Activated naive CD8-positive, alpha-beta T cell treated with anti-CD3 and anti-CD28 coated beads for 36 hours (primary cell): ENCODE measurements around the gene ZRANB3. TPM values are rescaled to one million over a fixed set of nuclear protein-coding genes. Genes with fewer than 3 reads are reported as not detected.

ENCODE experiments used
- DNase-seq: peaks from one replicate; pipeline ENCODE4 v3.0.0; 2021
- H3K27ac Mint-ChIP-seq: one replicate; pipeline ENCODE4 v1.8.0; 2022; ENCODE audit warnings: mild to moderate bottlenecking, moderate library complexity, mixed read lengths
- H3K27me3 Mint-ChIP-seq: one replicate; pipeline ENCODE4 v1.8.0; 2022; ENCODE audit warnings: mild to moderate bottlenecking, mixed read lengths
- H3K36me3 Mint-ChIP-seq: one replicate; pipeline ENCODE4 v1.8.0; 2021; ENCODE audit warnings: mild to moderate bottlenecking, mixed read lengths
- H3K4me1 Mint-ChIP-seq: one replicate; pipeline ENCODE4 v1.8.0; 2021; ENCODE audit warnings: mixed read lengths
- H3K4me3 Mint-ChIP-seq: one replicate; pipeline ENCODE4 v1.8.0; 2022; ENCODE audit warnings: mild to moderate bottlenecking, moderate library complexity, mixed read lengths
- H3K9me3 Mint-ChIP-seq: one replicate; pipeline ENCODE4 v1.8.0; 2022; ENCODE audit warnings: mixed read lengths
- total RNA-seq, 2 experiments: library from RNA; stranded (reverse); gene quantifications; one replicate each; pipeline ENCODE4 v1.2.3, GENCODE V29; 2021

ZRANB3 gene
- total RNA-seq, 2 experiments from 2014 or later, result 15.0 to 18.1 TPM

DNA sequence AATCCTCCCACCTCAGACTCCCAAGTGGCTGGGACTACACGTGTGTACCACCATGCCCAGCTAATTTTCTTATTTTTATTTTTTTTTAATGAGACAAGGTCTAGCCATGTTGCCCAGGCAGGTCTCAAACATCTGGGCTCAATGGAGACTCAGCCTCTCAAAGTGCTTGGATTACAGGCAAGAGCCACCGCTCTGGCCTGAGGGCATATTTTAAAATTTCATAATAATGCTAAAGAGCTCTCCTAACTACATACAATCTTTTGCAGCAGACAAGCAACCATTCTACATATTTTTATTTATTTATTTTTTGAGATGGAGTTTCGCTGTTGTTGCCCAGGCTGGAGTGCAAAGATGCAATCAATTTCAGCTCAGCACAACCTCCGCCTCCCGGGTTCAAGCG, 271.9 kb downstream of the ZRANB3 start:
- peaks cover 2% of the 10 kb centered on the region for H3K9me3 Mint-ChIP-seq
- no peak for DNase-seq
- no peak overlapping the region for H3K4me3 Mint-ChIP-seq
- H3K4me1 Mint-ChIP-seq, result no peaks in the 10 kb centered on the region
- H3K36me3 Mint-ChIP-seq, result peaks cover 13% of the 10 kb centered on the region
- no peak overlapping the region for H3K27ac Mint-ChIP-seq
- H3K27me3 Mint-ChIP-seq, result no peaks in the 10 kb centered on the region

DNA sequence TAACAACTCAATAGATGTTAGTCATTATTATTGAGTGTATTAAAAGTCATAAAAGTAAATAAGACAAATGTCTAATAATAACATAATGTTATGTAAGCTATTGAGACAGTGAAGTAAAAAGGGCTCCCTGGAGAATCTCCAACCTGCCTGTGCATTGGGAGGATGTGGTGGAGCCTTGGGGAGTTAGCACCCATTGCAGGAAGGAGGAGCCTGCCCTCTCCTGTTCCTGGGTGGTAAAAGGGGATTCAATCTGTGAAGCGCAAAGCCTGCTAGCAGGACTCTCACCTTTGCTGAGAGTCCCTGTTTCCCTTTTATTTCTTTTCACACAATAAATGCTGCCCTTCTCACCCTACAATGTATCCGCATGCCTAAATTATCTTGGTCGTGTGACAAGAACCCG, 272.8 kb downstream of the ZRANB3 start:
- no peak overlapping the region for H3K27ac Mint-ChIP-seq
- DNase-seq, result no peak
- H3K4me3 Mint-ChIP-seq, result no peak overlapping the region
- H3K9me3 Mint-ChIP-seq, result peaks cover 2% of the 10 kb centered on the region
- H3K36me3 Mint-ChIP-seq, result peaks cover 13% of the 10 kb centered on the region
- no peaks in the 10 kb centered on the region for H3K27me3 Mint-ChIP-seq
- no peaks in the 10 kb centered on the region for H3K4me1 Mint-ChIP-seq

DNA sequence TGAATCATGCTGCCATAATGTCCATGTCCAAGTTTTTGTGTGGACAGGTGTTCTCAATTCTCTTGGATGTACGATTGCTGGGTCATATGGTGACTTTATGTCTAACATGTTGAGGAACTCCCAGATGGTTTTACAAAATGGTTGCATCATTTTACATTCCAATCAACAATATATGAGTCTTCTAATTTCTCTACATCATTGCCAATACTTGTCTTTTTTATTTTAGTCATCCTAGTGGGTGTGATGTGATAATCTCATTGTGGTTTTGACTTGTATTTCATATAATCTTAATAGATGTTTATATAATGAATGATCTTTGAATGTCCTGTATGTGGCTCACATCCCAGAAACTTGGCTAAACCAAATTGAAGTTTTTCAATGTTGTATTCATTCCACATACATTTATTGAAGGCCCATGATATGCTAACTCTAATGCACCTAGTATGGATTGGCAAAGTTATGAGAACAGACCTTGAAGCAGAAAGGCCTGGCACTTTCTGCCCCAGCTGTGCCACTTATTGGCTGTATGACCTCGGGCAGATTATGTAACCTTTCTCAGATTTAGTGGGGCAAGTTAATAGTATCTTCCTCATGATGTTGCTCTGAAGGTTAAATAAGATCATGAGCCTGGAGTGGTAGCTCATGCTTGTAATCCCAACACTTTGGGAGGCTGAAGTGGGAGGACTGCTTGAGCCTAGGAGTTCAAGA, 273.5 kb downstream of the ZRANB3 start:
- peaks cover 2% of the 10 kb centered on the region for H3K9me3 Mint-ChIP-seq
- no peak overlapping the region for H3K27ac Mint-ChIP-seq
- H3K4me3 Mint-ChIP-seq, result no peak overlapping the region
- peaks cover 13% of the 10 kb centered on the region for H3K36me3 Mint-ChIP-seq
- no peaks in the 10 kb centered on the region for H3K27me3 Mint-ChIP-seq
- no peak for DNase-seq
- H3K4me1 Mint-ChIP-seq, result no peaks in the 10 kb centered on the region

DNA sequence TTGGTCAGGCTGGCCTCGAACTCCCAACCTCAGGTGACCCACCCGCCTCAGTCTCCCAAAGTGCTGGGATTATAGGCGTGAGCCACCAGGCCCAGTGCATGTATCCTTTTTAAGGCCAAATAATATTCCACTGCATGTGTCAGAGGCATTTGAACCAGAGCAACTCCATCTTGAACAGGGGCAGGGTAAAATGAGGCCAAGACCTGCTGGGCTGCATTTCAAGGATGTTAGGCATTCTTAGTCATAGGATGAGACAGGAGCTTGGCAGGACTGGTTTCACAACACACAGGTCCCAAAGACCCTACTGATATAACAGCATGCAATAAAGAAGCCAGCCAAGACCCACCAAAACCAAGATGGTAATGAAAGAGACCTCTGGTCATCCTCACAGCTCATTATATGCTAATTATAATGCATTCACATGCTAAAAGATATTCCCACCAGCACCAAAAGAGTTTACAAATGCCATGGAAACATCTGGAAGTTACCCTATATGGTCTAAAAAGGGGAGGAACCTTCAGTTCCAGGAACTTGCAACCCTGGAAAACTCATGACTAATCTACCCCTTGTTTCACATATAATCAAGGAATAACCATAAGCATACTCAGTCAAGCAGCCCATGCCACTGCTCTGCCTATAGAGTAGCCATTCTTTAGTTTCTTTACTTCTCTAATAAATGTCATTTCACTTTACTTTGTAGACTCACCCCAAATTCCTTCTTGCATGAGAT, 274.3 kb downstream of the ZRANB3 start:
- H3K9me3 Mint-ChIP-seq, result peaks cover 2% of the 10 kb centered on the region
- no peaks in the 10 kb centered on the region for H3K27me3 Mint-ChIP-seq
- no peak overlapping the region for H3K4me3 Mint-ChIP-seq
- DNase-seq, result no peak
- H3K27ac Mint-ChIP-seq, result no peak overlapping the region
- no peaks in the 10 kb centered on the region for H3K4me1 Mint-ChIP-seq
- peaks cover 17% of the 10 kb centered on the region for H3K36me3 Mint-ChIP-seq

DNA sequence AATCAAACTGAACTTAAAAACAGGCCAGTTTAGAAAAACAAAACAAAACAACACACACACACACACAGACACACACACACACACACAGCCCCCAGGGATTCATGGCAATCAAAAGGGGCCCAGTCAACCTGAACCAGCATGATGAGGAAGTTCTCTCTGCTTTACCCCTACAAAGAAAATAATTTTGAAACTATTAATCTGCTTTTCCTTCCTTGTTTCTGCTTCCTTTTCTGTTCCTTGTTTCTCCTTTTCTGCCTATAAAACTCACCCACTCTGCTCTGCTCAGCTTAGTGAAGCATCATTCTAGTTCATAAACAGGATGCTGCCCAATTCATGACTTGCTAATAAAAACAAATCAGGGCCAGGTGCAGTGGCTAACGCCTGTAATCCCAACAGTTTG, 275.8 kb downstream of the ZRANB3 start:
- Mint-ChIP-seq H3K9me3 (peaks cover 8% of the 10 kb centered on the region), H3K4me1 (no peaks in the 10 kb centered on the region), H3K27me3 (no peaks in the 10 kb centered on the region), H3K4me3 (no peak overlapping the region), H3K36me3 (peaks cover 31% of the 10 kb centered on the region), H3K27ac (no peak overlapping the region)
- DNase-seq, result no peak

DNA sequence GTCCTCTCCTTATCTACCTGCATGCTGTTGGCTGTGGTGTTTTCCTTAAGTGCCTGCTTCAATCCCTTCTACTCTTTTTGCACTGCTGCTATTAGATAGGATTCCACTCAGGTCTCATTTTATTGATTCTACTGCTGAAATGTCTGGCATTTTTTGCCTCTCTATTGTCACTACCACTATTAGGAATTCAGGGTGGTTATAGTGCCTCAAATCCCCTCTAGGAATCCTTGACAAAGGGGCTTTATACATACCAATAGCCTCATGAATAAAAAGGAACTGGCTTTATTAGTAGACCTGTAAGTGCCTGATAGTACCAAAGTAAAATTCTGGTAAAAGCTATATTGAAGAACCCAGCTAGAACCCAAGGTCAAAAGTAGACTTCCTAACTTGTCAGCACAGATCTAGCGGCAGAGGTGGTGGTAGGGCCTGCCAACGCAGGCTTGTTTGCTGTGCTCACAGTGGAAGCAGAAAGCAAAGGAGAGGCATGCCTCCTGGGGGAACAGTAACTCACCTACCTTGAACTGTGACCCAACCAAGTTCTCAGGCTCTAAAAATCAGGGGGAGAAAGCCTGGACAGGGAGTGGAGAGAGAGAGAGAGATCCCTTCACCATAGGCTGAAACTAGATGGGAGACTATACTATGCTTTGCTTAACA, 278.1 kb downstream of the ZRANB3 start:
- Mint-ChIP-seq H3K9me3 (peaks cover 17% of the 10 kb centered on the region), H3K4me3 (no peak overlapping the region), H3K36me3 (peaks cover 43% of the 10 kb centered on the region)

DNA sequence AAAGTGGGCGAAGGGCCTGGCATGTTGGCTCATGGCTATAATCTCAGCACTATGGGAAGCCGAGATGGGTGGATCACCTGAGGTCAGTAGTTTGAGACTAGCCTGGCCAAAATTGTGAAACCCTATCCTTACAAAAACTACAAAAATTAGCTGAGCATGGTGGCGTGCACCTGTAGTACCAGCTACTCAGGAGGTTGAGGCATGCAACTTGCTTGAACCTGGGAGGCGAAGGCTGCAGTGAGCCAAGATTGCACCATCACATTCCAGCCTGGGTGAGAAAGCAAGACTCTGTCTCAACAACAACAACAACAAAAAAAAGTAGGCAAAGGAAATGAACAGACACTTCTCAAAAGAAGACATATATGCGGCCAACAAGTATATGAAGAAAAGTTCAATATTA, 282.4 kb downstream of the ZRANB3 start:
- H3K27ac Mint-ChIP-seq, result no peak overlapping the region
- peaks cover 36% of the 10 kb centered on the region for H3K36me3 Mint-ChIP-seq
- peaks cover 15% of the 10 kb centered on the region for H3K9me3 Mint-ChIP-seq
- no peaks in the 10 kb centered on the region for H3K27me3 Mint-ChIP-seq
- H3K4me3 Mint-ChIP-seq, result no peak overlapping the region
- peaks cover 16% of the 10 kb centered on the region for H3K4me1 Mint-ChIP-seq
- no peak for DNase-seq

More for the DNA sequence above, 278.1 kb downstream of the ZRANB3 start:
- H3K27me3 Mint-ChIP-seq, result no peaks in the 10 kb centered on the region
- DNase-seq, result no peak
- H3K4me1 Mint-ChIP-seq, result peaks cover 3% of the 10 kb centered on the region
- no peak overlapping the region for H3K27ac Mint-ChIP-seq

DNA sequence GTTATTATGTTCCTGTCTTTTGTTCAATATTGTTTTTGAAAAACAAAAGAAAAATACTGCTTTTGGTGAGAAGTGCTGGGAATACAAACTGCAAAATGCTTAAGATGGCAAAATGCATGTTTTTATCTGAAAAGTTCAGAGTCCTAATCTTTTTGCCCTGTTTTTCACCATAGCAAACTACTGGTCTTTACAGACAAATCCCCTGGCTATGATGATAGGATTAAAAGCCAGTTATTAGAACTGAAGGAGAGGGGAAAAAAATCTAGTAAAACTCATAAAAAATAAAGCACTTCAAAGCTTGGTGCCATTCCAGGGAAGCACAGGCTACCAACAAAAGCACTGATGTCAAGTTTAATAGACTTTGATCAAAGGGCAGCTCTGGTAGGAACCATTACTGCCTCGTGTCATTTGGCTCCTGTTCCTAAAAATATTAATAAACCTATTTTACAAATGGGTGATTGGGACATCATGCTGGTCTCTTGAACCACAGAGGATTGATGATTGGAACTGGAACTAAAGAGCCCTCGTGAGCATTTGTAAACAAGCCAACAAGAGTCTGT, 284.2 kb downstream of the ZRANB3 start:
- H3K4me3 Mint-ChIP-seq, result no peak overlapping the region
- H3K27me3 Mint-ChIP-seq, result no peaks in the 10 kb centered on the region
- DNase-seq, result no peak
- H3K4me1 Mint-ChIP-seq, result peaks cover 16% of the 10 kb centered on the region
- peaks cover 33% of the 10 kb centered on the region for H3K36me3 Mint-ChIP-seq
- peaks cover 15% of the 10 kb centered on the region for H3K9me3 Mint-ChIP-seq
- peak overlapping the region; percentile 52 for H3K27ac Mint-ChIP-seq

DNA sequence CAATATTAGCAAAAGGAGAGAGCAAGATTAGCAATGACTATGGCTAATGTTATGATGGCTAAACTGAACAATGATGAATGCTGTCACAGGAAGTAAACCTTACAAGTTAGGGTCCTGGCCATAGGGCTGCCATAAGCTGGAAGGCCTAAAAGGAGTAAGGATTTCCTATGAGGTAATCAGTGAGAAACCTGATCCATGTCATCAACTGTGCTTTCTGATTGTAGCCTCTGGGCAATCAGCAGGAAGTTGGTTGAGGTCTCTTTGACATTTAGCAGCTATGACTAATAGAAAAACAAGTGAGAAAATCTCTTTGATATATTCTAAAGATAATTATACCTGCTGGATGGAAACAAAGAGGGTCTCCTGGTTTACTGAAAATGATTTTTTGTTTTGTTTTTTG, 285.9 kb downstream of the ZRANB3 start:
- Mint-ChIP-seq H3K27me3 (no peaks in the 10 kb centered on the region), H3K27ac (peak overlapping the region; percentile 95), H3K4me3 (no peak overlapping the region), H3K36me3 (peaks cover 17% of the 10 kb centered on the region), H3K4me1 (peaks cover 16% of the 10 kb centered on the region), H3K9me3 (peaks cover 7% of the 10 kb centered on the region)
- DNase-seq, result peak; percentile 25

DNA sequence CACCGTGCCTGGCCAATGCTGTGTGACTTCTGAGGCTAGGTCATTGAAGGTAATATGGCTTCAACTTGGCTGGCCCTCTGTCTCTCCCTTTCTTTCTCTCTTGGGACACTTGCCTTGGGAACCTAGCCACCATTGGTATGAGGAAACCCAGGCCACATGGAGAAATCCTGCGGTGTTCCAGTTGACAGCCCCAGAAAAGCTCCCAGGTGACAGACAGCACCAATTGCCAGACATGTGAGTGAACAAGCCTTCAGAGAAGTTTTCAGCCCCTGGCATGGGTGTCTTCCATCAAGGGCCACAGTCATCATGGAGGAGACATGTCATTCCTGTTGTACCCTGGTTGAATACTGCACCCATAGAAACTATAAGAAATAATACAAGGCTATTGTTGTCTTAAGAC, 292.4 kb downstream of the ZRANB3 start:
- H3K27ac Mint-ChIP-seq, result no peak overlapping the region
- H3K4me3 Mint-ChIP-seq, result no peak overlapping the region
- H3K27me3 Mint-ChIP-seq, result no peaks in the 10 kb centered on the region
- H3K36me3 Mint-ChIP-seq, result peaks cover 16% of the 10 kb centered on the region
- DNase-seq, result no peak
- H3K9me3 Mint-ChIP-seq, result peaks cover 10% of the 10 kb centered on the region
- no peaks in the 10 kb centered on the region for H3K4me1 Mint-ChIP-seq

DNA sequence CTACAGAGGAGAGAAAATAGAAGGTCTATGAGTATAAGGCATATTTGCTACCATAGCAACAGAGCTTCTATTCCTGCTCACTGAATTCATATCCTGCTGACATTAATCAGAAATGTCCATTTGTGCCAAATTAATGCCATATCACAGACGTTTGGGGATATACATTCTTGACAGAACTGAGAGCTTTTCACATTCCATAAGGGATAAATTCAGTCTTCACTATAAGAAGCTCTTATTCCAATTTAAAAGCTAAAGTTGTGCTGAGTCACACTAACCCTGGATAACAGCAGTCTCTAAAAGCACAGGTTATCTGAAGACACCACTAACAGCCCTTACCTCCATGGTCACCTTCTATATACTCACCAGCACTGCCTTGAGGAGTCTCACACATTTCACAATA, 300.9 kb downstream of the ZRANB3 start:
- no peak overlapping the region for H3K4me3 Mint-ChIP-seq
- H3K9me3 Mint-ChIP-seq, result peaks cover 10% of the 10 kb centered on the region
- H3K36me3 Mint-ChIP-seq, result peaks cover 30% of the 10 kb centered on the region
- H3K27ac Mint-ChIP-seq, result no peak overlapping the region
- no peaks in the 10 kb centered on the region for H3K4me1 Mint-ChIP-seq
- H3K27me3 Mint-ChIP-seq, result no peaks in the 10 kb centered on the region
- DNase-seq, result no peak

DNA sequence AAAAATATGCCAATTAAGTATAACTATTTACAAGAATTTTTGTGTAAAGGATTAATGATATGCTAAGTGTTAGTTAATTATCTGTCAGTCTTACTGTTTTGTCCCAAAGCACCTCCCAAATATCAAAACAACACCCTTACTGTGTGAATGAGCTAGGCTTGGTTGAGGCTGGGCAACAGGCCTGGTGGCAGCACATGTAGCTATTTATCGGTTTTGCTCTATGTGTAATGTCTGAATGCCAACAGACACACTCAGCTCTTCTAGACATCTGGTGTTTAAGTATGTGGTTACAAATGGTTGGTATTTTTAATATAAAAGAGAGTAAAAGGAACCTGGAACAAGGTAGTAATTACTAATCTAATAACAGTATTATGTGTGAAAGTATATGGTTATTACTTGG, 303.6 kb downstream of the ZRANB3 start:
- Mint-ChIP-seq H3K4me1 (no peaks in the 10 kb centered on the region), H3K9me3 (peaks cover 3% of the 10 kb centered on the region), H3K27ac (no peak overlapping the region), H3K36me3 (peaks cover 16% of the 10 kb centered on the region), H3K27me3 (no peaks in the 10 kb centered on the region), H3K4me3 (no peak overlapping the region)
- DNase-seq, result no peak

DNA sequence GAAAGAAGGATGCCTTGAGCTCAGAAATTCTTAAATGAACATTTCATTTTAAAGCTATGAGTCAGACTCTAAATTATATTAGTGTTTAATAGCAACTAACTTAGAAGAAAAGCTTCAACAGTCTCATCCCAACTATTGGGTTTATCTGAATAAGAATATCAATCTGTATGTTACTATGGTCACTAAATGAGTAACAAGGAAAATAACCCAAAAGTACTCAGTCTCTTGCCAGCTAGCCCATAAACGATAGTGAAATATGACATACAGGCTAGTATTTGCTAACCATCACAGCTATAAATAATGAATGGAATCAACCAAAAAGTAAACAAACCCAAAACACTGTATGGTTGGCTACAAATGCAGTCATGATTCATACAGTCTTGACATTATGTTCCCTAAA, 304.1 kb downstream of the ZRANB3 start:
- H3K9me3 Mint-ChIP-seq, result peaks cover 3% of the 10 kb centered on the region
- peaks cover 16% of the 10 kb centered on the region for H3K36me3 Mint-ChIP-seq
- H3K4me1 Mint-ChIP-seq, result no peaks in the 10 kb centered on the region

DNA sequence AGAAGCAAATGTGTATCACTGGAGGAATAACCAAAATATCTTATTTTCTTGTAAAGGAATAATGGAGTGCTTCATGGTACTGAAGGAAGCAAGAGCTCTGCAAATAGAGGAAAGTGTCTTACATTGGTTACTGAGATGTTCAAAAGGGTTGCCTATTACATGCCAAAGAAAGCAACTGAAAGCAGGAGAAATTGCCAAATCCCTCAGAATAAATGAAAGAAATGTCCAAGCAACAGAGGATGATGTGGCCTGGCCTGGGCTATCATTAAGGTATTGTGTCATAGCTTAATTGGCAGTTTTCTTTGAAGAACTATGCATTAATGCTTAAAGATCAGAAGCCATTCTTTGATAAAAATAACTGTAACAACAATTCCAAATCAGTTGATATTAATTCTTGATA, 305.2 kb downstream of the ZRANB3 start:
- H3K9me3 Mint-ChIP-seq, result no peaks in the 10 kb centered on the region
- no peaks in the 10 kb centered on the region for H3K27me3 Mint-ChIP-seq
- peaks cover 12% of the 10 kb centered on the region for H3K36me3 Mint-ChIP-seq
- no peak for DNase-seq
- no peak overlapping the region for H3K4me3 Mint-ChIP-seq
- no peaks in the 10 kb centered on the region for H3K4me1 Mint-ChIP-seq
- H3K27ac Mint-ChIP-seq, result no peak overlapping the region

More for the DNA sequence above, 304.1 kb downstream of the ZRANB3 start:
- H3K27ac Mint-ChIP-seq, result no peak overlapping the region
- no peak for DNase-seq
- H3K27me3 Mint-ChIP-seq, result no peaks in the 10 kb centered on the region
- H3K4me3 Mint-ChIP-seq, result no peak overlapping the region

DNA sequence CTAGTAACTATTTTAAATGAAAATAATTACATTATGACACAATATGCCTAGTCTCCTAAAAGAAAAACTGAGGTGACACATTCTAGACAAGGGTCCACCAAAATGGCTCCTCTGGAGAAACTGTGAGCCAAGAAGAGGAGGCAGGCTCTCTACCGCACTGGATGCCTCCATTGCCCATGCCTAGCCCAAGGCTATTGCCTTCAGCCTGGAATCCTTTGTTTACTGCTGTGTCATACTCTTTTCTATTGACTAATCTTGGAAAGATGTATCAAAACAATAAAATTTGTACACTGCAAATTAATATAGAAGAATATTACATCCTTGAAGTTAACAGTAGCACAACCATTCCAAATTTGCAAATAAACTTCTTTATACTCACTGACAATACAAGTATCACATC, 311.8 kb downstream of the ZRANB3 start:
- H3K4me3 Mint-ChIP-seq, result no peak overlapping the region

More for the DNA sequence above, 311.8 kb downstream of the ZRANB3 start:
- Mint-ChIP-seq H3K4me1 (no peaks in the 10 kb centered on the region), H3K27ac (no peak overlapping the region), H3K27me3 (no peaks in the 10 kb centered on the region), H3K36me3 (peaks cover 3% of the 10 kb centered on the region), H3K9me3 (no peaks in the 10 kb centered on the region)
- no peak for DNase-seq
